GM23338 (cell line): Measurements from ENCODE around the gene AVPR2. TPM values are rescaled to one million over a fixed set of nuclear protein-coding genes. Genes with fewer than 3 reads are reported as not detected.

Experiments used
- ATAC-seq: fragments of 200-7000 bp; cut with Tn5 transposase; 3 replicates; pipeline ENCODE4 v1.9.1; 2020
- DNase-seq: peaks from one replicate; pipeline ENCODE4 v3.0.0-alpha.2; 2015; ENCODE audit warnings: low spot score
- H2AFZ ChIP-seq: fragments of 200-600 bp; sonication (generic); 2 replicates; pipeline ENCODE4 v1.8.0; 2016; ENCODE audit warnings: antibody characterized with exemption, mild to moderate bottlenecking, moderate library complexity
- H3F3A ChIP-seq: fragments of 200-600 bp; sonication (generic); replicated peaks from 2 replicates; pipeline ENCODE4 v1.8.0; 2017; ENCODE audit warnings: antibody characterized with exemption, mixed run types, low read depth
- H3K27ac ChIP-seq: fragments of 200-600 bp; sonication (generic); 2 replicates; pipeline ENCODE4 v1.6.1; 2016; ENCODE audit warnings: low read depth
- H3K27me3 ChIP-seq: fragments of 200-600 bp; sonication (generic); 2 replicates; pipeline ENCODE4 v1.8.0; 2016; ENCODE audit warnings: mild to moderate bottlenecking, mixed run types, moderate library complexity; ENCODE audit not compliant: insufficient read depth
- H3K36me3 ChIP-seq: fragments of 200-600 bp; sonication (generic); 2 replicates; pipeline ENCODE4 v1.8.0; 2016; ENCODE audit warnings: mild to moderate bottlenecking; ENCODE audit not compliant: insufficient read depth
- H3K4me1 ChIP-seq: fragments of 200-600 bp; sonication (generic); 2 replicates; pipeline ENCODE4 v1.8.0; 2016; ENCODE audit warnings: mild to moderate bottlenecking, moderate library complexity; ENCODE audit not compliant: insufficient read depth
- H3K4me2 ChIP-seq: fragments of 200-600 bp; sonication (generic); 2 replicates; pipeline ENCODE4 v1.7.1; 2017; ENCODE audit warnings: mixed run types
- H3K4me3 ChIP-seq: fragments of 200-600 bp; sonication (generic); 2 replicates; pipeline ENCODE4 v1.6.1; 2016; ENCODE audit warnings: mixed run types
- H3K79me2 ChIP-seq: fragments of 200-600 bp; sonication (generic); replicated peaks from 2 replicates; pipeline ENCODE4 v1.8.0; 2017; ENCODE audit warnings: mild to moderate bottlenecking; ENCODE audit not compliant: insufficient read depth
- H3K9me2 ChIP-seq: fragments of 200-600 bp; sonication (generic); 2 replicates; pipeline ENCODE4 v1.8.0; 2017; ENCODE audit not compliant: insufficient read depth
- H4K20me1 ChIP-seq: fragments of 200-600 bp; sonication (generic); replicated peaks from 2 replicates; pipeline ENCODE4 v1.8.0; 2017; ENCODE audit warnings: mild to moderate bottlenecking; ENCODE audit not compliant: insufficient read depth
- H3K27ac Mint-ChIP-seq: 2 replicates; pipeline ENCODE4 v1.8.0; 2020; ENCODE audit warnings: inconsistent platforms, mild to moderate bottlenecking, moderate library complexity, mixed read lengths
- H3K27me3 Mint-ChIP-seq: 3 replicates; pipeline ENCODE4 v1.8.0; 2022; ENCODE audit warnings: low read depth, mild to moderate bottlenecking, moderate library complexity, mixed read lengths, inconsistent platforms; ENCODE audit not compliant: insufficient read depth, poor library complexity
- H3K36me3 Mint-ChIP-seq: 3 replicates; pipeline ENCODE4 v1.8.0; 2021; ENCODE audit warnings: low read depth, mild to moderate bottlenecking, inconsistent platforms, moderate library complexity, mixed read lengths
- H3K4me1 Mint-ChIP-seq: 3 replicates; pipeline ENCODE4 v1.8.0; 2020; ENCODE audit warnings: mild to moderate bottlenecking, inconsistent platforms, mixed read lengths
- H3K4me3 Mint-ChIP-seq: 3 replicates; pipeline ENCODE4 v1.8.0; 2021; ENCODE audit warnings: moderate library complexity, mild to moderate bottlenecking, inconsistent platforms, mixed read lengths
- H3K9me3 Mint-ChIP-seq: 3 replicates; pipeline ENCODE4 v1.8.0; 2020; ENCODE audit warnings: moderate library complexity, mild to moderate bottlenecking, inconsistent platforms, mixed read lengths
- CREB1 ChIP-seq: fragments of 250-450 bp; sonication (Bioruptor Pico); IDR thresholded peaks from 2 replicates; pipeline ENCODE4 v1.5.0; 2020; ENCODE audit warnings: low read depth, mild to moderate bottlenecking, moderate library complexity
- EZH2 ChIP-seq: fragments of 200-600 bp; sonication (generic); IDR thresholded peaks from one replicate; pipeline ENCODE4 v1.8.0; 2017; ENCODE audit warnings: antibody characterized with exemption, mild to moderate bottlenecking, low read depth; ENCODE audit not compliant: unreplicated experiment
- EZH2phosphoT487 ChIP-seq: fragments of 200-600 bp; sonication (generic); IDR thresholded peaks from one replicate; pipeline ENCODE4 v1.8.1; 2018; ENCODE audit warnings: antibody characterized with exemption; ENCODE audit not compliant: unreplicated experiment
- JUNB ChIP-seq: IDR thresholded peaks from one replicate; pipeline ENCODE4 v1.6.1; 2016; ENCODE audit warnings: antibody characterized with exemption; ENCODE audit not compliant: unreplicated experiment
- NANOG ChIP-seq: IDR thresholded peaks from 2 replicates; pipeline ENCODE4 v1.6.1; 2016; ENCODE audit warnings: antibody characterized with exemption, borderline replicate concordance
- POLR2AphosphoS5 ChIP-seq: IDR thresholded peaks from 2 replicates; pipeline ENCODE4 v1.6.1; 2016; ENCODE audit warnings: antibody characterized with exemption, low read depth
- STAT1 ChIP-seq: IDR thresholded peaks from one replicate; pipeline ENCODE4 v1.6.1; 2016; ENCODE audit warnings: antibody characterized with exemption; ENCODE audit not compliant: unreplicated experiment
- ZNF114 ChIP-seq: fragments of 250-450 bp; sonication (Bioruptor Pico); IDR thresholded peaks from 2 replicates; pipeline ENCODE4 v1.5.0; 2020; ENCODE audit warnings: mild to moderate bottlenecking, moderate library complexity
- ZNF331 ChIP-seq: fragments of 250-450 bp; sonication (Bioruptor Pico); IDR thresholded peaks from 2 replicates; pipeline ENCODE4 v1.5.0; 2020; ENCODE audit warnings: low read depth, mild to moderate bottlenecking, moderate library complexity
- polyA plus RNA-seq: library from polyadenylated mRNA; unstranded; fragments of >200 nt; fragmentation: Nextera tagmentation; extraction: Ambion mirVana; gene quantifications from 2 replicates; pipeline ENCODE4 v1.2.1, GENCODE V29; 2016
- total RNA-seq: library from RNA; depleted of rRNA; stranded (reverse); fragments of >200 nt; shearing (Covaris generic); gene quantifications from 2 replicates; pipeline ENCODE4 v1.2.3, GENCODE V29; 2014
- TF ChIP-seq, protein P1 (sequence below): fragments of 250-450 bp; sonication (Bioruptor Pico); IDR thresholded peaks from 2 replicates; pipeline ENCODE4 v1.5.0; 2020; ENCODE audit warnings: mild to moderate bottlenecking, moderate library complexity
- TF ChIP-seq, protein P2 (sequence below): IDR thresholded peaks from one replicate; pipeline ENCODE4 v1.6.1; 2018; ENCODE audit warnings: antibody characterized with exemption; ENCODE audit not compliant: unreplicated experiment
- TF ChIP-seq, protein P3 (sequence below), 2 experiments: fragments of 200-600 bp in 1 of 2; sonication (generic) in 1 of 2; conservative IDR thresholded peaks; 2 replicates each; pipeline versions ENCODE4 v1.5.1 to v1.6.1; 2016 to 2017; ENCODE audit warnings: antibody characterized with exemption in 2 of 2, low read depth in 2 of 2, mild to moderate bottlenecking in 2 of 2, moderate library complexity in 1 of 2
- TF ChIP-seq, protein P4 (sequence below): IDR thresholded peaks from 2 replicates; pipeline ENCODE4 v1.6.1; 2016; ENCODE audit warnings: antibody characterized with exemption

AVPR2 gene
- total and polyA plus RNA-seq, 2 experiments from 2014 or later = not detected

DNA sequence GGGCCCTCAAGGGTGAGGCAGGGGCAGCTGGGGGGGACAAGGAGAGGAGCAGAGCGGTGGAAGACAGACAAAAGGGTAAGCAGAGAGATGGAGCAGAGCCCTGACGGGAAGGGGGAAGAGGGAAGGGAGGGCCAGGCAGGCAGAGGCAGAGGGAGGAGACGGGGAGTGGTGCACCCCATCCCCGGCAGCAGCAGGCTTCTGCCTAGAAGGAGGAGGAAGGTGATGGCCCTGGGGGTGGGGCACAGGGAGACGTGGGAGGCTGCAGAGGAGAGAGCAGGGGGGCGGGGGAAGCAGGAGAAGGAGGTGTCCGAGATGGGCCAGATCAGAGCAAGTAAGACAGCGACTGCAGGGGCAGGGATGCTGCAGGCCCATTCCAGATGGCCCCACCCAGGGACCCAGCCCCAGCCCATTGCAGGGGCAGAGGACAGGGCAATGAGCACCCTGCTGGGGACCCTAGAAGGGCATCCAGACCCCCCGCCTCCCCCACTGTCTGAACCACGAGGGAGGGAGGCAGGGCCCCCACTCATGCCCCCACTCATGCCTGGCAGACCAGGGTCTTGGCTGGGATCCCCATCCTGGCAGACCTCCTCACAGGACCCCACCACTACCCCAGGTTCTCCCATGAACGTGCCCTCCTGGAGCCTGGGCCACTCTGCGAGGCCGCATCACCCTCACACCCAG, 21.2 kb upstream of the AVPR2 start:
- peaks cover 40% of the 10 kb centered on the region for H3K4me1 Mint-ChIP-seq

More for the DNA sequence above, 21.2 kb upstream of the AVPR2 start:
- H3K27me3 ChIP-seq = no peaks in the 10 kb centered on the region; the same call in 1 of the 2 replicates
- Mint-ChIP-seq H3K36me3 (no peaks in the 10 kb centered on the region; the same call in 2 of the 3 replicates), H3K27ac (no peak overlapping the region), H3K27me3 (peaks cover 13% of the 10 kb centered on the region), H3K4me3 (no peak overlapping the region), H3K9me3 (no peaks in the 10 kb centered on the region)
- H3K79me2 ChIP-seq = no peaks in the 10 kb centered on the region
- H3K9me2 ChIP-seq = no peaks in the 10 kb centered on the region
- no peak overlapping the region for H3K27ac ChIP-seq
- H3K4me2 ChIP-seq = peak overlapping the region; percentile 60; the same call in 1 of the 2 replicates
- no peaks in the 10 kb centered on the region for H4K20me1 ChIP-seq
- ATAC-seq (peak; percentile 2), DNase-seq (peak; percentile 38)
- TF ChIP-seq, protein P1, sequence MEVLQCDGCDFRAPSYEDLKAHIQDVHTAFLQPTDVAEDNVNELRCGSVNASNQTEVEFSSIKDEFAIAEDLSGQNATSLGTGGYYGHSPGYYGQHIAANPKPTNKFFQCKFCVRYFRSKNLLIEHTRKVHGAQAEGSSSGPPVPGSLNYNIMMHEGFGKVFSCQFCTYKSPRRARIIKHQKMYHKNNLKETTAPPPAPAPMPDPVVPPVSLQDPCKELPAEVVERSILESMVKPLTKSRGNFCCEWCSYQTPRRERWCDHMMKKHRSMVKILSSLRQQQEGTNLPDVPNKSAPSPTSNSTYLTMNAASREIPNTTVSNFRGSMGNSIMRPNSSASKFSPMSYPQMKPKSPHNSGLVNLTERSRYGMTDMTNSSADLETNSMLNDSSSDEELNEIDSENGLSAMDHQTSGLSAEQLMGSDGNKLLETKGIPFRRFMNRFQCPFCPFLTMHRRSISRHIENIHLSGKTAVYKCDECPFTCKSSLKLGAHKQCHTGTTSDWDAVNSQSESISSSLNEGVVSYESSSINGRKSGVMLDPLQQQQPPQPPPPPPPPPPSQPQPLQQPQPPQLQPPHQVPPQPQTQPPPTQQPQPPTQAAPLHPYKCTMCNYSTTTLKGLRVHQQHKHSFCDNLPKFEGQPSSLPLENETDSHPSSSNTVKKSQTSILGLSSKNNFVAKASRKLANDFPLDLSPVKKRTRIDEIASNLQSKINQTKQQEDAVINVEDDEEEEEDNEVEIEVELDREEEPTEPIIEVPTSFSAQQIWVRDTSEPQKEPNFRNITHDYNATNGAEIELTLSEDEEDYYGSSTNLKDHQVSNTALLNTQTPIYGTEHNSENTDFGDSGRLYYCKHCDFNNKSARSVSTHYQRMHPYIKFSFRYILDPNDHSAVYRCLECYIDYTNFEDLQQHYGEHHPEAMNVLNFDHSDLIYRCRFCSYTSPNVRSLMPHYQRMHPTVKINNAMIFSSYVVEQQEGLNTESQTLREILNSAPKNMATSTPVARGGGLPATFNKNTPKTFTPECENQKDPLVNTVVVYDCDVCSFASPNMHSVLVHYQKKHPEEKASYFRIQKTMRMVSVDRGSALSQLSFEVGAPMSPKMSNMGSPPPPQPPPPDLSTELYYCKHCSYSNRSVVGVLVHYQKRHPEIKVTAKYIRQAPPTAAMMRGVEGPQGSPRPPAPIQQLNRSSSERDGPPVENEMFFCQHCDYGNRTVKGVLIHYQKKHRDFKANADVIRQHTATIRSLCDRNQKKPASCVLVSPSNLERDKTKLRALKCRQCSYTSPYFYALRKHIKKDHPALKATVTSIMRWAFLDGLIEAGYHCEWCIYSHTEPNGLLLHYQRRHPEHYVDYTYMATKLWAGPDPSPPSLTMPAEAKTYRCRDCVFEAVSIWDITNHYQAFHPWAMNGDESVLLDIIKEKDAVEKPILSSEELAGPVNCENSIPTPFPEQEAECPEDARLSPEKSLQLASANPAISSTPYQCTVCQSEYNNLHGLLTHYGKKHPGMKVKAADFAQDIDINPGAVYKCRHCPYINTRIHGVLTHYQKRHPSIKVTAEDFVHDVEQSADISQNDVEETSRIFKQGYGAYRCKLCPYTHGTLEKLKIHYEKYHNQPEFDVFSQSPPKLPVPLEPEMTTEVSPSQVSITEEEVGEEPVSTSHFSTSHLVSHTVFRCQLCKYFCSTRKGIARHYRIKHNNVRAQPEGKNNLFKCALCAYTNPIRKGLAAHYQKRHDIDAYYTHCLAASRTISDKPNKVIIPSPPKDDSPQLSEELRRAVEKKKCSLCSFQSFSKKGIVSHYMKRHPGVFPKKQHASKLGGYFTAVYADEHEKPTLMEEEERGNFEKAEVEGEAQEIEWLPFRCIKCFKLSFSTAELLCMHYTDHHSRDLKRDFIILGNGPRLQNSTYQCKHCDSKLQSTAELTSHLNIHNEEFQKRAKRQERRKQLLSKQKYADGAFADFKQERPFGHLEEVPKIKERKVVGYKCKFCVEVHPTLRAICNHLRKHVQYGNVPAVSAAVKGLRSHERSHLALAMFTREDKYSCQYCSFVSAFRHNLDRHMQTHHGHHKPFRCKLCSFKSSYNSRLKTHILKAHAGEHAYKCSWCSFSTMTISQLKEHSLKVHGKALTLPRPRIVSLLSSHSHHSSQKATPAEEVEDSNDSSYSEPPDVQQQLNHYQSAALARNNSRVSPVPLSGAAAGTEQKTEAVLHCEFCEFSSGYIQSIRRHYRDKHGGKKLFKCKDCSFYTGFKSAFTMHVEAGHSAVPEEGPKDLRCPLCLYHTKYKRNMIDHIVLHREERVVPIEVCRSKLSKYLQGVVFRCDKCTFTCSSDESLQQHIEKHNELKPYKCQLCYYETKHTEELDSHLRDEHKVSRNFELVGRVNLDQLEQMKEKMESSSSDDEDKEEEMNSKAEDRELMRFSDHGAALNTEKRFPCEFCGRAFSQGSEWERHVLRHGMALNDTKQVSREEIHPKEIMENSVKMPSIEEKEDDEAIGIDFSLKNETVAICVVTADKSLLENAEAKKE = no peak
- TF ChIP-seq NANOG (no peak), JUNB (no peak), POLR2AphosphoS5 (no peak), STAT1 (no peak), ZNF331 (no peak), EZH2 (no peak), EZH2phosphoT487 (no peak), CREB1 (CRISPR knock-in tag) (no peak), ZNF114 (CRISPR knock-in tag) (no peak)
- TF ChIP-seq, protein P2, sequence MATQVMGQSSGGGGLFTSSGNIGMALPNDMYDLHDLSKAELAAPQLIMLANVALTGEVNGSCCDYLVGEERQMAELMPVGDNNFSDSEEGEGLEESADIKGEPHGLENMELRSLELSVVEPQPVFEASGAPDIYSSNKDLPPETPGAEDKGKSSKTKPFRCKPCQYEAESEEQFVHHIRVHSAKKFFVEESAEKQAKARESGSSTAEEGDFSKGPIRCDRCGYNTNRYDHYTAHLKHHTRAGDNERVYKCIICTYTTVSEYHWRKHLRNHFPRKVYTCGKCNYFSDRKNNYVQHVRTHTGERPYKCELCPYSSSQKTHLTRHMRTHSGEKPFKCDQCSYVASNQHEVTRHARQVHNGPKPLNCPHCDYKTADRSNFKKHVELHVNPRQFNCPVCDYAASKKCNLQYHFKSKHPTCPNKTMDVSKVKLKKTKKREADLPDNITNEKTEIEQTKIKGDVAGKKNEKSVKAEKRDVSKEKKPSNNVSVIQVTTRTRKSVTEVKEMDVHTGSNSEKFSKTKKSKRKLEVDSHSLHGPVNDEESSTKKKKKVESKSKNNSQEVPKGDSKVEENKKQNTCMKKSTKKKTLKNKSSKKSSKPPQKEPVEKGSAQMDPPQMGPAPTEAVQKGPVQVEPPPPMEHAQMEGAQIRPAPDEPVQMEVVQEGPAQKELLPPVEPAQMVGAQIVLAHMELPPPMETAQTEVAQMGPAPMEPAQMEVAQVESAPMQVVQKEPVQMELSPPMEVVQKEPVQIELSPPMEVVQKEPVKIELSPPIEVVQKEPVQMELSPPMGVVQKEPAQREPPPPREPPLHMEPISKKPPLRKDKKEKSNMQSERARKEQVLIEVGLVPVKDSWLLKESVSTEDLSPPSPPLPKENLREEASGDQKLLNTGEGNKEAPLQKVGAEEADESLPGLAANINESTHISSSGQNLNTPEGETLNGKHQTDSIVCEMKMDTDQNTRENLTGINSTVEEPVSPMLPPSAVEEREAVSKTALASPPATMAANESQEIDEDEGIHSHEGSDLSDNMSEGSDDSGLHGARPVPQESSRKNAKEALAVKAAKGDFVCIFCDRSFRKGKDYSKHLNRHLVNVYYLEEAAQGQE = no peak
- TF ChIP-seq, protein P3, sequence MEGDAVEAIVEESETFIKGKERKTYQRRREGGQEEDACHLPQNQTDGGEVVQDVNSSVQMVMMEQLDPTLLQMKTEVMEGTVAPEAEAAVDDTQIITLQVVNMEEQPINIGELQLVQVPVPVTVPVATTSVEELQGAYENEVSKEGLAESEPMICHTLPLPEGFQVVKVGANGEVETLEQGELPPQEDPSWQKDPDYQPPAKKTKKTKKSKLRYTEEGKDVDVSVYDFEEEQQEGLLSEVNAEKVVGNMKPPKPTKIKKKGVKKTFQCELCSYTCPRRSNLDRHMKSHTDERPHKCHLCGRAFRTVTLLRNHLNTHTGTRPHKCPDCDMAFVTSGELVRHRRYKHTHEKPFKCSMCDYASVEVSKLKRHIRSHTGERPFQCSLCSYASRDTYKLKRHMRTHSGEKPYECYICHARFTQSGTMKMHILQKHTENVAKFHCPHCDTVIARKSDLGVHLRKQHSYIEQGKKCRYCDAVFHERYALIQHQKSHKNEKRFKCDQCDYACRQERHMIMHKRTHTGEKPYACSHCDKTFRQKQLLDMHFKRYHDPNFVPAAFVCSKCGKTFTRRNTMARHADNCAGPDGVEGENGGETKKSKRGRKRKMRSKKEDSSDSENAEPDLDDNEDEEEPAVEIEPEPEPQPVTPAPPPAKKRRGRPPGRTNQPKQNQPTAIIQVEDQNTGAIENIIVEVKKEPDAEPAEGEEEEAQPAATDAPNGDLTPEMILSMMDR (conservative IDR thresholded peaks at IDR 0.05; ENCODE audit: low read depth in 2 of 2) = no peak
- TF ChIP-seq, protein P4, sequence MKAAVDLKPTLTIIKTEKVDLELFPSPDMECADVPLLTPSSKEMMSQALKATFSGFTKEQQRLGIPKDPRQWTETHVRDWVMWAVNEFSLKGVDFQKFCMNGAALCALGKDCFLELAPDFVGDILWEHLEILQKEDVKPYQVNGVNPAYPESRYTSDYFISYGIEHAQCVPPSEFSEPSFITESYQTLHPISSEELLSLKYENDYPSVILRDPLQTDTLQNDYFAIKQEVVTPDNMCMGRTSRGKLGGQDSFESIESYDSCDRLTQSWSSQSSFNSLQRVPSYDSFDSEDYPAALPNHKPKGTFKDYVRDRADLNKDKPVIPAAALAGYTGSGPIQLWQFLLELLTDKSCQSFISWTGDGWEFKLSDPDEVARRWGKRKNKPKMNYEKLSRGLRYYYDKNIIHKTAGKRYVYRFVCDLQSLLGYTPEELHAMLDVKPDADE = no peak
- H3F3A ChIP-seq = no peaks in the 10 kb centered on the region
- no peaks in the 10 kb centered on the region for H3K36me3 ChIP-seq
- no peak overlapping the region for H3K4me3 ChIP-seq
- peaks cover 20% of the 10 kb centered on the region; the same call in 1 of the 2 replicates for H3K4me1 ChIP-seq
- H2AFZ ChIP-seq = no peak overlapping the region
